ENCODE measurements around the gene TSFM. TPM values are rescaled to one million over a fixed set of nuclear protein-coding genes. Genes with fewer than 3 reads are reported as not detected.

The TSFM gene
- total and polyA plus RNA-seq, 2 of the 13 experiments (the other 11 are each of a cell fraction or from before 2014, with no cell fraction given) = 29.8 to 68.3 TPM

DNA sequence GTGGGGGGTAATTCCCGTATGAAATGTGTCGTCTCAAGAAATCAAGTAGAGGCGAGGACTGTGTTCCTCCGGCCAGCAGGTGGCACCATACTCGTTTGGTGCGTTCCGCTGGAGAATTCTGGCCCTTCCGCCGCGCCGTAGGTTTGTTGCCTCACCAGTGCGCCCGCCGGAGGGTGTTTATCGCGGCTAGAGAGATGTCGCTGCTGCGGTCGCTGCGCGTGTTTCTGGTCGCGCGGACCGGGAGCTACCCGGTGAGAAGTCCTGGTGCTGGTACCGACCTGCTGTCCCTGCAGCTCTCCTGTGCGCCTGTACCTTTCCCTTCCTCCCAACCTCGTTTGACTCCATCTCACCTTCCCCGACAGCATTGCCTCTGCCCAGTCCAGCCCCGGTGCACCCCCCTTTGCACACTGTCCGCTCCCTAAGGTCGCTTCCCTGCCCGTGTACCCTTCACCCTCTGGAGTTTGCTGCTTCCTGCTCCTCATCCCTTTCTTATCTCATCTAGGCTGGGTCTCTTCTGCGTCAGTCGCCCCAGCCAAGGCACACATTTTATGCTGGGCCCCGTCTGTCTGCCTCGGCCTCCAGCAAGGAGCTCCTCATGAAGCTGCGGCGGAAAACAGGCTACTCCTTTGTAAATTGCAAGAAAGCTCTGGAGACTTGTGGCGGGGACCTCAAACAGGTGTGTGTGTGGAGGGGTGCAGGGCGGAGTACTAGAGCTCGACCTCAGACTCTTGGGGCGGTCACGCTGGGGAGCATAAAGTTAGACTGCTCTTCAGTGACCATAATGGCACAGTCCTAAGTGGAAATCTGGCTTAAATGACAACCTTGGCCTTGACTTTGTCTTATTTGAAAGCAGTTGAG lies at the start of gene TSFM (continued):
- TF ChIP-seq, protein P1, sequence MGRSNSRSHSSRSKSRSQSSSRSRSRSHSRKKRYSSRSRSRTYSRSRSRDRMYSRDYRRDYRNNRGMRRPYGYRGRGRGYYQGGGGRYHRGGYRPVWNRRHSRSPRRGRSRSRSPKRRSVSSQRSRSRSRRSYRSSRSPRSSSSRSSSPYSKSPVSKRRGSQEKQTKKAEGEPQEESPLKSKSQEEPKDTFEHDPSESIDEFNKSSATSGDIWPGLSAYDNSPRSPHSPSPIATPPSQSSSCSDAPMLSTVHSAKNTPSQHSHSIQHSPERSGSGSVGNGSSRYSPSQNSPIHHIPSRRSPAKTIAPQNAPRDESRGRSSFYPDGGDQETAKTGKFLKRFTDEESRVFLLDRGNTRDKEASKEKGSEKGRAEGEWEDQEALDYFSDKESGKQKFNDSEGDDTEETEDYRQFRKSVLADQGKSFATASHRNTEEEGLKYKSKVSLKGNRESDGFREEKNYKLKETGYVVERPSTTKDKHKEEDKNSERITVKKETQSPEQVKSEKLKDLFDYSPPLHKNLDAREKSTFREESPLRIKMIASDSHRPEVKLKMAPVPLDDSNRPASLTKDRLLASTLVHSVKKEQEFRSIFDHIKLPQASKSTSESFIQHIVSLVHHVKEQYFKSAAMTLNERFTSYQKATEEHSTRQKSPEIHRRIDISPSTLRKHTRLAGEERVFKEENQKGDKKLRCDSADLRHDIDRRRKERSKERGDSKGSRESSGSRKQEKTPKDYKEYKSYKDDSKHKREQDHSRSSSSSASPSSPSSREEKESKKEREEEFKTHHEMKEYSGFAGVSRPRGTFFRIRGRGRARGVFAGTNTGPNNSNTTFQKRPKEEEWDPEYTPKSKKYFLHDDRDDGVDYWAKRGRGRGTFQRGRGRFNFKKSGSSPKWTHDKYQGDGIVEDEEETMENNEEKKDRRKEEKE (IDR thresholded peaks at IDR 0.05) = no peak
- 0 out of 2 replicates have a peak, but pooled peaks have one; percentile 20 for TF ChIP-seq GLI4 (CRISPR knock-in tag; IDR thresholded peaks at IDR 0.05; ENCODE audit: borderline replicate concordance)
- TF ChIP-seq, protein P2, sequence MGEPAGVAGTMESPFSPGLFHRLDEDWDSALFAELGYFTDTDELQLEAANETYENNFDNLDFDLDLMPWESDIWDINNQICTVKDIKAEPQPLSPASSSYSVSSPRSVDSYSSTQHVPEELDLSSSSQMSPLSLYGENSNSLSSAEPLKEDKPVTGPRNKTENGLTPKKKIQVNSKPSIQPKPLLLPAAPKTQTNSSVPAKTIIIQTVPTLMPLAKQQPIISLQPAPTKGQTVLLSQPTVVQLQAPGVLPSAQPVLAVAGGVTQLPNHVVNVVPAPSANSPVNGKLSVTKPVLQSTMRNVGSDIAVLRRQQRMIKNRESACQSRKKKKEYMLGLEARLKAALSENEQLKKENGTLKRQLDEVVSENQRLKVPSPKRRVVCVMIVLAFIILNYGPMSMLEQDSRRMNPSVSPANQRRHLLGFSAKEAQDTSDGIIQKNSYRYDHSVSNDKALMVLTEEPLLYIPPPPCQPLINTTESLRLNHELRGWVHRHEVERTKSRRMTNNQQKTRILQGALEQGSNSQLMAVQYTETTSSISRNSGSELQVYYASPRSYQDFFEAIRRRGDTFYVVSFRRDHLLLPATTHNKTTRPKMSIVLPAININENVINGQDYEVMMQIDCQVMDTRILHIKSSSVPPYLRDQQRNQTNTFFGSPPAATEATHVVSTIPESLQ (CRISPR knock-in tag; conservative IDR thresholded peaks at IDR 0.05) = 0 out of 2 replicates have a peak, but pooled peaks have one; percentile 25
- TF ChIP-seq GZF1 (CRISPR knock-in tag; IDR thresholded peaks at IDR 0.05) = 0 out of 2 replicates have a peak, but pooled peaks have one; percentile 21
- TF ChIP-seq SRY (CRISPR knock-in tag; IDR thresholded peaks at IDR 0.05) = 0 out of 2 replicates have a peak, but pooled peaks have one; percentile 30
- peak; percentile 48; the same call in 1 of the 2 replicates for TF ChIP-seq ETV5 (CRISPR knock-in tag; IDR thresholded peaks at IDR 0.05; ENCODE audit: borderline replicate concordance)
- TF ChIP-seq ZNF20 (CRISPR knock-in tag; IDR thresholded peaks at IDR 0.05) = no peak
- no peak for TF ChIP-seq MATR3 (CRISPR knock-in tag; IDR thresholded peaks at IDR 0.05)
- peak; percentile 64 for TF ChIP-seq SOX5 (CRISPR knock-in tag; IDR thresholded peaks at IDR 0.05; ENCODE audit: borderline replicate concordance)
- TF ChIP-seq, protein P3, sequence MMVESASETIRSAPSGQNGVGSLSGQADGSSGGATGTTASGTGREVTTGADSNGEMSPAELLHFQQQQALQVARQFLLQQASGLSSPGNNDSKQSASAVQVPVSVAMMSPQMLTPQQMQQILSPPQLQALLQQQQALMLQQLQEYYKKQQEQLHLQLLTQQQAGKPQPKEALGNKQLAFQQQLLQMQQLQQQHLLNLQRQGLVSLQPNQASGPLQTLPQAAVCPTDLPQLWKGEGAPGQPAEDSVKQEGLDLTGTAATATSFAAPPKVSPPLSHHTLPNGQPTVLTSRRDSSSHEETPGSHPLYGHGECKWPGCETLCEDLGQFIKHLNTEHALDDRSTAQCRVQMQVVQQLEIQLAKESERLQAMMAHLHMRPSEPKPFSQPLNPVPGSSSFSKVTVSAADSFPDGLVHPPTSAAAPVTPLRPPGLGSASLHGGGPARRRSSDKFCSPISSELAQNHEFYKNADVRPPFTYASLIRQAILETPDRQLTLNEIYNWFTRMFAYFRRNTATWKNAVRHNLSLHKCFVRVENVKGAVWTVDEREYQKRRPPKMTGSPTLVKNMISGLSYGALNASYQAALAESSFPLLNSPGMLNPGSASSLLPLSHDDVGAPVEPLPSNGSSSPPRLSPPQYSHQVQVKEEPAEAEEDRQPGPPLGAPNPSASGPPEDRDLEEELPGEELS (CRISPR knock-in tag; IDR thresholded peaks at IDR 0.05) = peak; percentile 73
- TF ChIP-seq GATAD2A (CRISPR knock-in tag; IDR thresholded peaks at IDR 0.05) = peak; percentile 87
- TF ChIP-seq STAG1 (CRISPR knock-in tag; IDR thresholded peaks at IDR 0.05) = peak; percentile 56
- 0 out of 2 replicates have a peak, but pooled peaks have one; percentile 28 for TF ChIP-seq ZNF296 (CRISPR knock-in tag; conservative IDR thresholded peaks at IDR 0.05)
